ENCODE data around the gene NOTUM.

Gene NOTUM

GRCh38 chr17:82000803-82001570 is 40.0 kb upstream of the NOTUM start:
- TF ChIP-seq, protein P1, sequence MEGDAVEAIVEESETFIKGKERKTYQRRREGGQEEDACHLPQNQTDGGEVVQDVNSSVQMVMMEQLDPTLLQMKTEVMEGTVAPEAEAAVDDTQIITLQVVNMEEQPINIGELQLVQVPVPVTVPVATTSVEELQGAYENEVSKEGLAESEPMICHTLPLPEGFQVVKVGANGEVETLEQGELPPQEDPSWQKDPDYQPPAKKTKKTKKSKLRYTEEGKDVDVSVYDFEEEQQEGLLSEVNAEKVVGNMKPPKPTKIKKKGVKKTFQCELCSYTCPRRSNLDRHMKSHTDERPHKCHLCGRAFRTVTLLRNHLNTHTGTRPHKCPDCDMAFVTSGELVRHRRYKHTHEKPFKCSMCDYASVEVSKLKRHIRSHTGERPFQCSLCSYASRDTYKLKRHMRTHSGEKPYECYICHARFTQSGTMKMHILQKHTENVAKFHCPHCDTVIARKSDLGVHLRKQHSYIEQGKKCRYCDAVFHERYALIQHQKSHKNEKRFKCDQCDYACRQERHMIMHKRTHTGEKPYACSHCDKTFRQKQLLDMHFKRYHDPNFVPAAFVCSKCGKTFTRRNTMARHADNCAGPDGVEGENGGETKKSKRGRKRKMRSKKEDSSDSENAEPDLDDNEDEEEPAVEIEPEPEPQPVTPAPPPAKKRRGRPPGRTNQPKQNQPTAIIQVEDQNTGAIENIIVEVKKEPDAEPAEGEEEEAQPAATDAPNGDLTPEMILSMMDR (IDR thresholded peaks at IDR 0.05; ENCODE audit: extremely low read depth, insufficient read depth, missing control alignments) = no peak
- in situ Hi-C loops (cut with MboI; ENCODE audit: low pct_unique_long_range_greater_than_20kb, low sequenced_read_pairs, unreplicated experiment) = no loop called here
- DNase-seq (ENCODE audit: low spot score) = no peak

DNA sequence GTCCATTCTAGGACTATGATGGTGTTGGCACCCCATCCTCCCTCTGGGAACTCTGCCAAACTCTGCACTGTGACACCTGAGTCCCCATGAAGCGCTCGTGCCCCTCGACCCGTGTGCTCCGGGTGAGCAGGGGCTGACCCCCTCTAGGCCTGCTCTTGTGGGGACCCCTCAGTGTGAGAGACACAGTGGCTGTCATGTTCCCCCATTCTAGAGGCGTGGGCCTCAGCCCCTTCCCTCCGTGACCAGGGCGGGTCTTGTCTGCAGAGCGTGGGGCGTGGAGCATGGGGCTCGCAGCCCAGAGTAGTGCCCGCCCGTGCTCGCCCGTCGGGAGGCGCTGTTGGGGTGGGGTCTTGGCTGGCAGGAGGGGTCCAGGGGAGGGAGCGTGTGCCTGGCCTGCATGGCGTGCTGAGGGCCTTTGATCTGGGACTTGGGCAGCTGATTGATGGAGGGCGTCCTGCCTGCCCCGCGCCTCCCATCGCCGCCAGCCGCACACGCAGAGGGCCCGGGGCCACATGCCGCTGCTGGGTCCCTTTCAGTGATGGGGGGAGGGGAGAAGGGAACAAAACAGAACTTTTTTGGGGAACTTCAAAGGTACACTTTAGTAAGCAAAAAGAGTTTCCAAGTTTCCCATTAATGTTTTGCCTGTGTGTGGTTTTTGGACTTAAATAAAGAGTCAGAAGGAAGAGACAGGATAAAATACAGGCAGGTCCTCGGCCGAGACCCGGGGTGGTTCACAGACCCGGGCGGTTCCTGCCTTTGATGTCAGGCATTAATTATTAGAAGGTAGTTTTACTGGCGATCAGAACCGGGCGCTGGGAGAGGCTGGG is 39.2 kb upstream of the NOTUM start:
- DNase-seq (ENCODE audit: low spot score) = no peak
- in situ Hi-C loops (cut with MboI; ENCODE audit: low pct_unique_long_range_greater_than_20kb, low sequenced_read_pairs, unreplicated experiment) = no loop called here
- TF ChIP-seq, protein P1 (IDR thresholded peaks at IDR 0.05; ENCODE audit: extremely low read depth, insufficient read depth, missing control alignments) = no peak

GRCh38 chr17:81999587-81999975 is 38.6 kb upstream of the NOTUM start:
- DNase-seq (ENCODE audit: low spot score) = no peak
- in situ Hi-C loops (cut with MboI; ENCODE audit: low pct_unique_long_range_greater_than_20kb, low sequenced_read_pairs, unreplicated experiment) = no loop called here
- TF ChIP-seq, protein P1 (IDR thresholded peaks at IDR 0.05; ENCODE audit: extremely low read depth, insufficient read depth, missing control alignments) = no peak

DNA sequence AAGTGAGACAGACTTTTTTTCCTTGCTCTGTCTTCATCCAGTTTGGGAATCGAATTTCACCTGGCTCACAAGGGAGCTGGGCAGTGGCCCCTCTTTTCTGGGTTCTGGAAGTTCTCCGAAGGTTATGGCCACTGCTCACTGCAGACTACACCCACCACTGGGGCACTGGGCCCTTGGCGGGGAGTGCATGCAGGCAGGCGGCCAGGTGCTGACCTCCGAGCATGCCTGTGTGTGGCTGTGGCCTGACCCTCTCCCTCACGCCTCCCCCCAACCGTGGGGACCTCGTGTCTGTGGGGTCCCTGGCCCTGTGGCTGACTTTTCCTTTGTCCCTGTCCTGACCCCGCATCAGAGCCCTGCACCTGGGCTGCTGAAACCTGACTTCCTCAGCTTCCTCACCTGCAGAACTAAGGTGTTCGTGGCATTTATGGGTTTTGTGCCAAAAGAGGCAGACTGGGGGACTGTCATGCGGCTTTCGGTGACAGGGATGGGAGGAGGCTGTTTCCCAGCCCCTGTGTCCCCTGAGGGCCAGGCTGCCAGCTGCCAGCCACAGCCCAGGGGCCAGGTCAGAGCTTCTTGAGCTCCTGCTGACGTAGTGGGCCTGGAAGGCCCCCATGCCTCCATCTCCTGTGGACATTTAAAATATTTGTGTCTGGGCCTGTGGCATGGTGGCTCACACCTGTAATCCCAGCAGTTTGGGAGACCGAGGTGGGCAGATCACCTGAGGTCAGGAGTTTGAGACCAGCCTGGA is 37.9 kb upstream of the NOTUM start:
- TF ChIP-seq, protein P1 (IDR thresholded peaks at IDR 0.05; ENCODE audit: extremely low read depth, insufficient read depth, missing control alignments) = no peak
- in situ Hi-C loops (cut with MboI; ENCODE audit: low pct_unique_long_range_greater_than_20kb, low sequenced_read_pairs, unreplicated experiment) = no loop called here
- DNase-seq (ENCODE audit: low spot score) = no peak

DNA sequence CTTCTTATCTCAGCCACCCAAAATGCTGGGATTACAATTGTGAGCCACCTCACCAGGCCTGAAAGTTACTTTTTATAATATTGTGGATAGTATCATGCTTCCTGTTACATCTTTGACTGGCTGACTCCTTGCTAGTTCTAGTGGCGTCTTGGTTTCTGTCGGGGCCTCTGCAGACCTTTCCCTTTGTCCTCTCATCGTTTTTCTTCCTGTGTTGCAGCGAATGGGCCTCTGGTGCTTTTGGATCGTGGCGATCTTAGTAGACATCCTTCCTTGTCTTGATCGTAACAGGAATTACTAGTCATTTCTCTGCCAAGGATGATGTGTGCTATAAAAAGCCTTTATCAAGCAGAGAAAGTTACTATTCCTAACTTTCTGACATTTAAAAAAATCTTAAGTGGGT is 37.2 kb upstream of the NOTUM start:
- TF ChIP-seq, protein P1 (IDR thresholded peaks at IDR 0.05; ENCODE audit: extremely low read depth, insufficient read depth, missing control alignments) = no peak
- DNase-seq (ENCODE audit: low spot score) = no peak
- in situ Hi-C loops (cut with MboI; ENCODE audit: low pct_unique_long_range_greater_than_20kb, low sequenced_read_pairs, unreplicated experiment) = no loop called here

DNA sequence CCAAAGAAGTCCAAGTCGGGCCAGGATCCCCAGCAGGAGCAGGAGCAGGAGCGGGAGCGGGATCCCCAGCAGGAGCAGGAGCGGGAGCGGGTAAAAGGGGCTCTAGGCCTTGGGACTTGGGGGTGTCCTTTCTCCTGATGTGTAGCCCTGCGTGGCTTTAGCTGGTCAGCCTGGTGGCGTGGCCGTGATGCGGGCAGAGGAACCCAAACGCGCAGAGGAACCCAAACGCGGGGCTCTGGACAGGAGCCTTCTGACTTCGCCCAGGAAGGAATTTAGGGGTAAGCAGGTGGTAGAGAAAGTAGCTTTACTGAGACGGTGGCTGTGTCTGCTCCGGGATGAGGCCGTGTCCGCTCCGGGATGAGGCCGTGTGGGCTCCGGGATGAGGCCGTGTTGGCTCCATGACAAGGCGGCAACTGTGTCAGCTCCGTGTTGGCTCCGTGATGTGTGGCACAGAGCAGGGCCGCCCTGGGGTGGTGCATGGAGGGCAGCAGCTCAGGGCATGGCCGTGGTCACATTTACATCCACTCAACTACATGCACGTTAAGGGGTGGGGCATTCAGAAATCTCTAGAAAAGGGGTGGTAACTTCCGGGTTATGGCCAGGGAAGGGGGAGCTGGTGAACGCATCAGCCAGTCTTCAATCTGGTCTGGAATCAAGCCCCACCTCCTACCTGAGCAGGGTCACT is 35.9 kb upstream of the NOTUM start:
- no peak for DNase-seq (ENCODE audit: low spot score)
- in situ Hi-C loops (cut with MboI; ENCODE audit: low pct_unique_long_range_greater_than_20kb, low sequenced_read_pairs, unreplicated experiment) = no loop called here
- TF ChIP-seq, protein P1 (IDR thresholded peaks at IDR 0.05; ENCODE audit: extremely low read depth, insufficient read depth, missing control alignments) = no peak
